HepG2 (cell line): ENCODE results near the gene MADCAM1. TPM values are rescaled to one million over a fixed set of nuclear protein-coding genes. Genes with fewer than 3 reads are reported as not detected.

Experiments used
- polyA plus RNA-seq, 8 experiments: library from polyadenylated mRNA; depleted of rRNA in 3 of 8; stranded (reverse) in 7 of 8; unstranded in 1 of 8; fragments of >200 nt; fragmentation: Illumina TruSeq in 4 of 8; extraction: Trizol in 4 of 8; gene quantifications; 2 replicates each; pipeline versions ENCODE4 v1.2.1 to v1.2.3, GENCODE V29; 2011 to 2016; ENCODE audit warnings: low read depth in 4 of 8, missing spikeins in 1 of 8, mixed read lengths in 1 of 8; ENCODE audit not compliant: insufficient read depth in 1 of 8
- small RNA-seq, 3 experiments: library from RNA; depleted of rRNA; stranded (forward); fragments of <200 nt; gene quantifications; one replicate each; pipeline ENCODE3, GENCODE V24; 2012; ENCODE audit warnings: low read depth in 2 of 3, low replicate concordance in 1 of 3; ENCODE audit not compliant: insufficient read length in 3 of 3, insufficient read depth in 2 of 3
- total RNA-seq, 5 experiments: library from RNA; depleted of rRNA; stranded (reverse); fragments of >200 nt; fragmentation: Illumina TruSeq; extraction: Trizol; gene quantifications; 2 replicates each; pipeline ENCODE4 v1.2.3, GENCODE V29; 2016; ENCODE audit warnings: low read depth in 1 of 5
- TF ChIP-seq, protein P1 (sequence below): sonication (generic); formaldehyde crosslinking; IDR thresholded peaks from one replicate; pipeline ENCODE4 v1.5.1; 2020; ENCODE audit warnings: mild to moderate bottlenecking, missing genetic modification reagents; ENCODE audit errors: not compliant biosample characterization
- TF ChIP-seq, protein P2 (sequence below): IDR thresholded peaks from 2 replicates; pipeline ENCODE4 v1.6.1; 2016; ENCODE audit warnings: low read depth, control low read depth

MADCAM1 gene
- total and polyA plus RNA-seq, 2 of the 13 experiments (the other 11 are each of a cell fraction or from before 2014, with no cell fraction given): 0.29 to 0.33 TPM

DNA sequence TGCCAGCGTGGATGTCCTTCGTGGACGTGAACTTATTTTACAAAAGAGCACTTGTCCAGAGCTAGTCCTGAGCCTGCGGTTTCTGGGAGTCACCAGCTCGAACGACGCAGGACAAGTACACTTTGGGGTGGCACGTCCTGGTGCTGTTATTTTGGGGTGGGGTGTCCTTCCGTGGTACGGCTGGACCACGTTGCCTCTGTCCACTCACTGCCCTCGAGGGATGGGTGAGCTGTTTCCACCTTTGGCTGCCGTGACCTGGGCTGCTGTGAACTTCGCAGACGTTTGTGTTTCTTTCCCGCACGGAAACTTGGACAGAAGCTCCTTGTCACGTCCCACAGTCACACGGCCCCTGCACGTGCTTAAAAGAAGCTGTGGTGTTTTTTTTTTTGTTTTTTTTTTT lies 58.5 kb downstream of the MADCAM1 start (continued):
- TF ChIP-seq, protein P1, sequence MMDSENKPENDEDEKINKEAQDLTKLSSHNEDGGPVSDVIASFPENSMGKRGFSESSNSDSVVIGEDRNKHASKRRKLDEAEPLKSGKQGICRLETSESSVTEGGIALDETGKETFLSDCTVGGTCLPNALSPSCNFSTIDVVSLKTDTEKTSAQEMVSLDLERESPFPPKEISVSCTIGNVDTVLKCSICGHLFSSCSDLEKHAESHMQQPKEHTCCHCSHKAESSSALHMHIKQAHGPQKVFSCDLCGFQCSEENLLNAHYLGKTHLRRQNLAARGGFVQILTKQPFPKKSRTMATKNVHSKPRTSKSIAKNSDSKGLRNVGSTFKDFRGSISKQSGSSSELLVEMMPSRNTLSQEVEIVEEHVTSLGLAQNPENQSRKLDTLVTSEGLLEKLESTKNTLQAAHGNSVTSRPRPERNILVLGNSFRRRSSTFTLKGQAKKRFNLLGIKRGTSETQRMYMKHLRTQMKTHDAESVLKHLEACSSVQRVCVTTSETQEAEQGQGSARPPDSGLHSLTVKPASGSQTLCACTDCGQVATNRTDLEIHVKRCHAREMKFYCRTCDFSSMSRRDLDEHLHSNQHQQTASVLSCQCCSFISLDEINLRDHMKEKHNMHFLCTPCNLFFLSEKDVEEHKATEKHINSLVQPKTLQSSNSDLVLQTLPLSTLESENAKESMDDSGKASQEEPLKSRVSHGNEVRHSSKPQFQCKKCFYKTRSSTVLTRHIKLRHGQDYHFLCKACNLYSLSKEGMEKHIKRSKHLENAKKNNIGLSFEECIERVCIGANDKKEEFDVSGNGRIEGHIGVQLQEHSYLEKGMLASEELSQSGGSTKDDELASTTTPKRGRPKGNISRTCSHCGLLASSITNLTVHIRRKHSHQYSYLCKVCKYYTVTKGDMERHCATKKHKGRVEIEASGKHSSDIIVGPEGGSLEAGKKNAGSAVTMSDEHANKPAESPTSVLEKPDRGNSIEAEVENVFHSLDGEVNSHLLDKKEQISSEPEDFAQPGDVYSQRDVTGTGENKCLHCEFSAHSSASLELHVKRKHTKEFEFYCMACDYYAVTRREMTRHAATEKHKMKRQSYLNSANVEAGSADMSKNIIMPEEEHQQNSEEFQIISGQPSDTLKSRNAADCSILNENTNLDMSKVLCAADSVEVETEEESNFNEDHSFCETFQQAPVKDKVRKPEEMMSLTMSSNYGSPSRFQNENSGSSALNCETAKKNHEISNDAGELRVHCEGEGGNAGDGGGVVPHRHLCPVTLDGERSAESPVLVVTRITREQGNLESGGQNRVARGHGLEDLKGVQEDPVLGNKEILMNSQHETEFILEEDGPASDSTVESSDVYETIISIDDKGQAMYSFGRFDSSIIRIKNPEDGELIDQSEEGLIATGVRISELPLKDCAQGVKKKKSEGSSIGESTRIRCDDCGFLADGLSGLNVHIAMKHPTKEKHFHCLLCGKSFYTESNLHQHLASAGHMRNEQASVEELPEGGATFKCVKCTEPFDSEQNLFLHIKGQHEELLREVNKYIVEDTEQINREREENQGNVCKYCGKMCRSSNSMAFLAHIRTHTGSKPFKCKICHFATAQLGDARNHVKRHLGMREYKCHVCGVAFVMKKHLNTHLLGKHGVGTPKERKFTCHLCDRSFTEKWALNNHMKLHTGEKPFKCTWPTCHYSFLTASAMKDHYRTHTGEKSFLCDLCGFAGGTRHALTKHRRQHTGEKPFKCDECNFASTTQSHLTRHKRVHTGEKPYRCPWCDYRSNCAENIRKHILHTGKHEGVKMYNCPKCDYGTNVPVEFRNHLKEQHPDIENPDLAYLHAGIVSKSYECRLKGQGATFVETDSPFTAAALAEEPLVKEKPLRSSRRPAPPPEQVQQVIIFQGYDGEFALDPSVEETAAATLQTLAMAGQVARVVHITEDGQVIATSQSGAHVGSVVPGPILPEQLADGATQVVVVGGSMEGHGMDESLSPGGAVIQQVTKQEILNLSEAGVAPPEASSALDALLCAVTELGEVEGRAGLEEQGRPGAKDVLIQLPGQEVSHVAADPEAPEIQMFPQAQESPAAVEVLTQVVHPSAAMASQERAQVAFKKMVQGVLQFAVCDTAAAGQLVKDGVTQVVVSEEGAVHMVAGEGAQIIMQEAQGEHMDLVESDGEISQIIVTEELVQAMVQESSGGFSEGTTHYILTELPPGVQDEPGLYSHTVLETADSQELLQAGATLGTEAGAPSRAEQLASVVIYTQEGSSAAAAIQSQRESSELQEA (CRISPR knock-in tag): peak; percentile 32
- TF ChIP-seq, protein P2, sequence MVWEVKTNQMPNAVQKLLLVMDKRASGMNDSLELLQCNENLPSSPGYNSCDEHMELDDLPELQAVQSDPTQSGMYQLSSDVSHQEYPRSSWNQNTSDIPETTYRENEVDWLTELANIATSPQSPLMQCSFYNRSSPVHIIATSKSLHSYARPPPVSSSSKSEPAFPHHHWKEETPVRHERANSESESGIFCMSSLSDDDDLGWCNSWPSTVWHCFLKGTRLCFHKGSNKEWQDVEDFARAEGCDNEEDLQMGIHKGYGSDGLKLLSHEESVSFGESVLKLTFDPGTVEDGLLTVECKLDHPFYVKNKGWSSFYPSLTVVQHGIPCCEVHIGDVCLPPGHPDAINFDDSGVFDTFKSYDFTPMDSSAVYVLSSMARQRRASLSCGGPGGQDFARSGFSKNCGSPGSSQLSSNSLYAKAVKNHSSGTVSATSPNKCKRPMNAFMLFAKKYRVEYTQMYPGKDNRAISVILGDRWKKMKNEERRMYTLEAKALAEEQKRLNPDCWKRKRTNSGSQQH (CRISPR knock-in tag): no peak

Small RNA genes lying within 50 kb of the gene (small RNA-seq; reads per million reads assigned to genes)
- gene RNA5SP462: 0 reads per million in 3 experiments

Other genes starting within 250 kb of the MADCAM1 start
- gene PLPP2, start 205.1 kb upstream of the MADCAM1 start, total RNA-seq (2016; rRNA removed; fragmentation: Illumina TruSeq; extraction: Trizol): not detected in 2 replicates
- gene PLPP2, start 205.1 kb upstream of the MADCAM1 start, polyA plus RNA-seq (2011; rRNA removed): not detected in 2 replicates
- gene MIER2, start 151.7 kb upstream of the MADCAM1 start, total RNA-seq (2016; rRNA removed; fragmentation: Illumina TruSeq; extraction: Trizol): 7.9 and 9.6 TPM in 2 replicates
- 22.9 and 25.7 TPM in 2 replicates for gene MIER2, start 151.7 kb upstream of the MADCAM1 start, polyA plus RNA-seq (2011; rRNA removed)
- gene C2CD4C, start 87.3 kb upstream of the MADCAM1 start, total RNA-seq (2016; rRNA removed; fragmentation: Illumina TruSeq; extraction: Trizol): not detected in 2 replicates
- gene C2CD4C, start 87.3 kb upstream of the MADCAM1 start, polyA plus RNA-seq (2011; rRNA removed): not detected in 2 replicates
- 4.8 and 9.0 TPM in 2 replicates for gene SHC2, start 35.5 kb upstream of the MADCAM1 start, total RNA-seq (2016; rRNA removed; fragmentation: Illumina TruSeq; extraction: Trizol)
- gene SHC2, start 35.5 kb upstream of the MADCAM1 start, polyA plus RNA-seq (2011; rRNA removed): 18.3 and 35.8 TPM in 2 replicates
- gene TPGS1, start 11.0 kb downstream of the MADCAM1 start, total RNA-seq (2016; rRNA removed; fragmentation: Illumina TruSeq; extraction: Trizol): 4.2 and 6.2 TPM in 2 replicates
- gene TPGS1, start 11.0 kb downstream of the MADCAM1 start, polyA plus RNA-seq (2011; rRNA removed): 1.1 and 2.0 TPM in 2 replicates
- gene CDC34, start 35.3 kb downstream of the MADCAM1 start, total RNA-seq (2016; rRNA removed; fragmentation: Illumina TruSeq; extraction: Trizol): 119 and 138 TPM in 2 replicates
- gene CDC34, start 35.3 kb downstream of the MADCAM1 start, polyA plus RNA-seq (2011; rRNA removed): 140 and 150 TPM in 2 replicates
- not detected in 2 replicates for gene GZMM, start 47.6 kb downstream of the MADCAM1 start, total RNA-seq (2016; rRNA removed; fragmentation: Illumina TruSeq; extraction: Trizol)
- 0.07 TPM in 1 of 2 replicates, not detected in the other for gene GZMM, start 47.6 kb downstream of the MADCAM1 start, polyA plus RNA-seq (2011; rRNA removed)
- 136 and 309 TPM in 2 replicates for gene BSG, start 76.1 kb downstream of the MADCAM1 start, total RNA-seq (2016; rRNA removed; fragmentation: Illumina TruSeq; extraction: Trizol)
- 754 and 1,057 TPM in 2 replicates for gene BSG, start 76.1 kb downstream of the MADCAM1 start, polyA plus RNA-seq (2011; rRNA removed)
- gene HCN2, start 93.4 kb downstream of the MADCAM1 start, total RNA-seq (2016; rRNA removed; fragmentation: Illumina TruSeq; extraction: Trizol): not detected in 2 replicates
- 0.01 and 0.05 TPM in 2 replicates for gene HCN2, start 93.4 kb downstream of the MADCAM1 start, polyA plus RNA-seq (2011; rRNA removed)
- gene POLRMT, start 137.1 kb downstream of the MADCAM1 start, total RNA-seq (2016; rRNA removed; fragmentation: Illumina TruSeq; extraction: Trizol): 52.5 and 78.0 TPM in 2 replicates
- gene POLRMT, start 137.1 kb downstream of the MADCAM1 start, polyA plus RNA-seq (2011; rRNA removed): 101 and 114 TPM in 2 replicates
- 0.24 TPM in 1 of 2 replicates, not detected in the other for gene FGF22, start 143.4 kb downstream of the MADCAM1 start, total RNA-seq (2016; rRNA removed; fragmentation: Illumina TruSeq; extraction: Trizol)
- gene FGF22, start 143.4 kb downstream of the MADCAM1 start, polyA plus RNA-seq (2011; rRNA removed): 0.07 TPM in 1 of 2 replicates, not detected in the other
- 18.5 and 34.0 TPM in 2 replicates for gene RNF126, start 166.7 kb downstream of the MADCAM1 start, total RNA-seq (2016; rRNA removed; fragmentation: Illumina TruSeq; extraction: Trizol)
- 23.2 and 24.6 TPM in 2 replicates for gene RNF126, start 166.7 kb downstream of the MADCAM1 start, polyA plus RNA-seq (2011; rRNA removed)
- gene FSTL3, start 179.9 kb downstream of the MADCAM1 start, total RNA-seq (2016; rRNA removed; fragmentation: Illumina TruSeq; extraction: Trizol): 5.8 and 13.5 TPM in 2 replicates
- gene FSTL3, start 179.9 kb downstream of the MADCAM1 start, polyA plus RNA-seq (2011; rRNA removed): 15.6 and 30.9 TPM in 2 replicates
- gene PRSS57, start 199.0 kb downstream of the MADCAM1 start, total RNA-seq (2016; rRNA removed; fragmentation: Illumina TruSeq; extraction: Trizol): not detected in 2 replicates
- gene PRSS57, start 199.0 kb downstream of the MADCAM1 start, polyA plus RNA-seq (2011; rRNA removed): 0.12 and 0.20 TPM in 2 replicates
- 9.7 and 10.8 TPM in 2 replicates for gene PALM, start 212.4 kb downstream of the MADCAM1 start, total RNA-seq (2016; rRNA removed; fragmentation: Illumina TruSeq; extraction: Trizol)
- 4.0 and 5.4 TPM in 2 replicates for gene PALM, start 212.4 kb downstream of the MADCAM1 start, polyA plus RNA-seq (2011; rRNA removed)